Measurements from ENCODE around the gene ANXA3. TPM values are rescaled to one million over a fixed set of nuclear protein-coding genes. Genes with fewer than 3 reads are reported as not detected.

Gene ANXA3
- polyA plus RNA-seq, 1 donor from 2014 or later, result 0.39 TPM

GRCh38 chr4:78556665-78557064, 5.1 kb downstream of the ANXA3 start:
- Mint-ChIP-seq H3K4me3 (no peak overlapping the region), H3K9me3 (no peaks in the 10 kb centered on the region), H3K27me3 (peaks cover 5% of the 10 kb centered on the region), H3K36me3 (no peaks in the 10 kb centered on the region), H3K4me1 (peaks cover 0 to 5% (median 0%) of the 10 kb centered on the region in 3 donors), H3K27ac (no peak overlapping the region)

- Mint-ChIP-seq H3K4me1 (no peaks in the 10 kb centered on the region), H3K27me3 (peaks cover 9% of the 10 kb centered on the region), H3K27ac (no peak overlapping the region), H3K36me3 (no peaks in the 10 kb centered on the region), H3K9me3 (no peaks in the 10 kb centered on the region), H3K4me3 (no peak overlapping the region)
Observed at GRCh38 chr4:78557841-78558240, 6.3 kb downstream of the ANXA3 start.

DNA sequence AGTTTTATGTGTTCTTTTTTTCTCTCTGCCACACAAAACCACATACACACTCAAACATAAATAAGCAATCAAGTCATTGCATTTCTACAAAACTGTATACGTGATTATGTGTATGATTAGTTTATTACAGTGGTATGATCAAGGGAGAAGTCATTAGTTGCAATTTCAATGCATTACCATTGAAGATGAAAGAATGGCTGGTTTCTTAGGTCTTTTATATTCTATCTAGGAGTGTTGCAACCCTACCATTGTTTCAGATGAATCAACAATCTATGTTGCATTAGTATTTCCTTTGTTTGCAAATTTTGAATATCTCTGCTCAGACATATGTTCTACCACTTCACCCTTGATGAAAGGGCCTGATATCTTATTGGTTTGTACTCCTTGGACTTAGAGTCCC, 6.8 kb downstream of the ANXA3 start:
- Mint-ChIP-seq H3K4me3 (no peak overlapping the region), H3K27me3 (peaks cover 13% of the 10 kb centered on the region), H3K27ac (no peak overlapping the region)

GRCh38 chr4:78560296-78560963, 8.9 kb downstream of the ANXA3 start:
- peaks cover 12% of the 10 kb centered on the region for H3K27me3 Mint-ChIP-seq
- no peaks in the 10 kb centered on the region for H3K36me3 Mint-ChIP-seq
- no peaks in the 10 kb centered on the region for H3K4me1 Mint-ChIP-seq
- H3K4me3 Mint-ChIP-seq, result no peak overlapping the region
- no peak overlapping the region for H3K27ac Mint-ChIP-seq
- H3K9me3 Mint-ChIP-seq, result no peaks in the 10 kb centered on the region

More for the DNA sequence above, 6.8 kb downstream of the ANXA3 start:
- no peaks in the 10 kb centered on the region for H3K4me1 Mint-ChIP-seq
- no peaks in the 10 kb centered on the region for H3K36me3 Mint-ChIP-seq
- H3K9me3 Mint-ChIP-seq, result no peaks in the 10 kb centered on the region

DNA sequence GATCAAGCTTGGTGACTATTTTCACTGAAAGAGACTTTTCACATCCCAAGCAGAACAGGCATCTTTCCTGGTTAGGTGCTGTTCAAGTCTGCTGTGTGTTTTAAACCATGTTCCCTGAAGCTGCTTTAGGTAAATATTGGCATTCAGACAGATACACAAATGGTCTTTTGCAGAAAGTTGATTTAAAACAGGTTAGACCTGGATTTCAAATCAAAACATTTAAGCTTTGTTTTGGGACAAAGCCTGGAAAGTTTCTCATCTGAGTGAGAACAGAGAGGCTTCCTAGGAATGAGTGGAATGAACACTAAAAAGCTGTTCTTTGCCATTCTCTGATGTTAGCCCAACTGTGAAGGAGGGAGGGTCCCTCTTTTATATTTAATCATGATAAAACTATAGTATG, 10.1 kb downstream of the ANXA3 start:
- Mint-ChIP-seq H3K36me3 (no peaks in the 10 kb centered on the region), H3K27me3 (peaks cover 12% of the 10 kb centered on the region), H3K4me1 (no peaks in the 10 kb centered on the region), H3K27ac (no peak overlapping the region), H3K4me3 (no peak overlapping the region), H3K9me3 (no peaks in the 10 kb centered on the region)

DNA sequence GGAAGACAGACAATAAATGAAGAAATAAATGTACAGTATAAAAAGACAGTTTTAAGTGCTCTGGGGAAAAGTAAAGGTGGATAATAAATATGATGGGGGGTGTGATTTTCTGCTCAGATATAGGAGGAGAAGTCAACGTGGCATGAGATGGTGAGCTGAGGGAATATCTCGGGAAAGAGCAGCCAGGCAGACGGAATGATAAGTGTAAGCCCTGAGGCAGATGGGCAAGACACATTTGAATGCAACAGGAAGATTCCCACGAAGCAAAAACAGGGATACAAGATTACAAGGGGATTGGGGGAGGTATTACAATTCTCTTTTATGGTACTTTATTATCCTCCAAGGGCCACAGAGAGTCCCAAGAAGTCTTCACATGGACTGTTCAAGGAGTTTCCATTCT, 11.1 kb downstream of the ANXA3 start:
- Mint-ChIP-seq H3K9me3 (no peaks in the 10 kb centered on the region), H3K27me3 (peaks cover 12% of the 10 kb centered on the region), H3K36me3 (no peaks in the 10 kb centered on the region), H3K4me3 (no peak overlapping the region), H3K27ac (no peak overlapping the region), H3K4me1 (peaks cover 0 to 2% (median 0%) of the 10 kb centered on the region in 3 donors)

DNA sequence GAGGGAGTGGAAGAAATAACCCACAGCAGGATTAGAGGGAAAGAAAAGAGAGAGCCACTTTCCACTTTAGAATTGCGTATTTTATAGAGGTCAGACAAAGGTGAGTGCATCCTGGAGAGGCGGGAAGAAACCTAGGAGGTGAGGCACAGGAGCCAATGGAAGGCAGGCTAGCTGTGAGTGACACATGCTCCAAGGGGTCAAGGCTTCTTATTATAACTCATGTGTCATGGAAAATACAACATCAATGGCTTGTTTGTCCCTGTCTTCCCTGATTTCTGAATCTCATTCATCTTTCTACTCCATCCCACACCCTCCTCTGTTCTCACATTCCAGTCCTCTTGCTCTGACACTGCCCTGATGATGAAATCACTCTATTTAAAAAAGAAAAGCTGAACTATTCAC, 14.4 kb downstream of the ANXA3 start:
- no peak overlapping the region for H3K27ac Mint-ChIP-seq
- H3K36me3 Mint-ChIP-seq, result no peaks in the 10 kb centered on the region
- peaks cover 12% of the 10 kb centered on the region for H3K27me3 Mint-ChIP-seq
- no peaks in the 10 kb centered on the region for H3K9me3 Mint-ChIP-seq
- no peak overlapping the region for H3K4me3 Mint-ChIP-seq
- peaks cover 0 to 2% (median 0%) of the 10 kb centered on the region in 3 donors for H3K4me1 Mint-ChIP-seq

DNA sequence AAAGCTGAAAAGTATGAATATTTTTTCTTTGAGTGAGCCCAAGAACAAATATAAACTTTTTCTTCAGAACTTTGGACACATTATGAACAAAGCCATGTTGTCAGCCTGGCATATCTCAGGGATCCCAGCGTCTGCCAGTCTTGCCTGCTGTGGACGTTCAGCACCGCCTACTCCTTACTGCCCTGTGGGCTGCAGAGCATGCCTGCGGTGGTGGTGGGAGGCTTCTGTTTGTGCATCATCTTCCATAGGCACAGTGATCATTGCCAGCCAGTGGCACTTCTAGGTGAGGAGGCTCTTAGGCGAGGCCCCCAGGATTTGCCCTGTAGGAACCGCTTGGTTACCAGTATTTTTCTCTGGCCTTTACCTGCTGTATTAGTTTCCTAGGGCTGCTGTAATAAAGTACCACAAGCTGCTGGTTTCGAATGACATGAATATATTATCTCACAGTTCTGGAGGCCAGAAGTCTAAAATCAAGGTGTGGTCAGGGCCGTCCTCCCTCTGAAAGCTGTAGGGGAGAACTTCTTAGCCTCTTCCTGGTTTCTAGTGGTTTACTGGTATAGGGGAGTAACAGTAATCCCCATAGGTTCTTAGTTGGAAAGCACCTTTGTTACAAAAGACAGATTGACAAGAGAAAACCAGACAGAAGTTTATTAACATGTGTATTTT, 15.4 kb downstream of the ANXA3 start:
- Mint-ChIP-seq H3K27ac (no peak overlapping the region), H3K36me3 (no peaks in the 10 kb centered on the region), H3K27me3 (peaks cover 12% of the 10 kb centered on the region), H3K4me1 (peaks cover 0 to 2% (median 0%) of the 10 kb centered on the region in 3 donors), H3K4me3 (no peak overlapping the region), H3K9me3 (no peaks in the 10 kb centered on the region)

DNA sequence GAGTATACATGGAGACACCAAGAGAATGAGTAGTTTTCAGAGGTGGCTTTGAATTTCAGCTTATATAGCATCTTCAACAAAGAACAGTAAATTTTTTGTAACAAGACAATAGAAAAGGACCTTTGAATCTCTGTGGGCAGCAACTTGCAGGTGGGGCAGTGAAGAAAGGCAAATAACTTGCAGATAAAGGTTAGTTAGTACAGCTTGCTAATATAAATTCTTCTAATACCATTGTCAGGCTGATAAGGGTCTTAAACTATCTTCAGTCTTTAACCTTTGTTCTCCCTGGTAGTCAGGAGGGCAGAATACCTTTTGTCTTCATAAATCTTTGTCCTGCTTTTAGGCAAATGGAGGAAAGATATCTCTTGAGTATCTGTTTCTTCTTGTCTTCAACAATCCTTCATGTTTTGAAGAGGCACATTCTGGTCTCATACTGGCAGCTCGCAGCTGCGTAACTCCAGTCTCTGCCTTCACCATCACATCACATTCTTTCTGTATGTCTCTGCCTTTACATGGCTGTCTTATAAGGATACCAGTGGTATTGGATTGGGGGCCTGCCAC, 16.0 kb downstream of the ANXA3 start:
- Mint-ChIP-seq H3K36me3 (no peaks in the 10 kb centered on the region), H3K4me1 (peaks cover 0 to 2% (median 0%) of the 10 kb centered on the region in 3 donors), H3K27ac (no peak overlapping the region), H3K4me3 (no peak overlapping the region), H3K9me3 (no peaks in the 10 kb centered on the region), H3K27me3 (peaks cover 10% of the 10 kb centered on the region)

GRCh38 chr4:78568640-78569305, 17.2 kb downstream of the ANXA3 start:
- Mint-ChIP-seq H3K27me3 (peaks cover 7% of the 10 kb centered on the region), H3K4me1 (peaks cover 0 to 2% (median 0%) of the 10 kb centered on the region in 3 donors), H3K36me3 (no peaks in the 10 kb centered on the region), H3K9me3 (no peaks in the 10 kb centered on the region), H3K27ac (no peak overlapping the region), H3K4me3 (no peak overlapping the region)

GRCh38 chr4:78569306-78569821, 17.8 kb downstream of the ANXA3 start:
- Mint-ChIP-seq H3K9me3 (no peaks in the 10 kb centered on the region), H3K4me3 (no peak overlapping the region), H3K4me1 (peaks cover 0 to 2% (median 0%) of the 10 kb centered on the region in 3 donors), H3K27ac (no peak overlapping the region), H3K27me3 (peaks cover 6% of the 10 kb centered on the region), H3K36me3 (no peaks in the 10 kb centered on the region)

GRCh38 chr4:78570117-78570516, 18.5 kb downstream of the ANXA3 start:
- Mint-ChIP-seq H3K9me3 (peaks cover 0 to 3% (median 0%) of the 10 kb centered on the region in 3 donors), H3K36me3 (no peaks in the 10 kb centered on the region), H3K27me3 (peaks cover 4% of the 10 kb centered on the region), H3K4me1 (peaks cover 0 to 2% (median 0%) of the 10 kb centered on the region in 3 donors), H3K27ac (no peak overlapping the region), H3K4me3 (no peak overlapping the region)

DNA sequence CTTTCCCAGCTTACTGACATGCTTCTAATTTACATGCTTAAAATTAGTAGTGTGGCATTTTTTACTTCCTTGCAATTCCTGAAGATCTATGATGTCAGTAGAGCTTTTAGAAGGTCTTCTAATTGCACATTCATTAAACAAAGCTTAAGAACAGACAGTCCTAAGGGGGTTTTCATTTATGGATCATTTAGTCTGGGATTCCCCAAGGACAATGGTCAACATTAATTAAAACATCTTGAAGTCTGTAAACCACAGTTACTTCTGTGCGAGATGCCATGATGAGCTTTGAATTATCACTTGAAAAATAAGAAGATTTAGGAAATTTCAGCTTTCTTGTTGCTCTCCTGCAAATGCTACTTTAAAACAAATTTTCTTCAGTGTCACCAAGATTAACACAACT, 20.2 kb downstream of the ANXA3 start:
- Mint-ChIP-seq H3K27ac (no peak overlapping the region), H3K27me3 (peaks cover 3% of the 10 kb centered on the region), H3K4me1 (peaks cover 0 to 2% (median 0%) of the 10 kb centered on the region in 3 donors), H3K36me3 (no peaks in the 10 kb centered on the region), H3K9me3 (peaks cover 0 to 3% (median 1%) of the 10 kb centered on the region in 3 donors), H3K4me3 (no peak overlapping the region)

DNA sequence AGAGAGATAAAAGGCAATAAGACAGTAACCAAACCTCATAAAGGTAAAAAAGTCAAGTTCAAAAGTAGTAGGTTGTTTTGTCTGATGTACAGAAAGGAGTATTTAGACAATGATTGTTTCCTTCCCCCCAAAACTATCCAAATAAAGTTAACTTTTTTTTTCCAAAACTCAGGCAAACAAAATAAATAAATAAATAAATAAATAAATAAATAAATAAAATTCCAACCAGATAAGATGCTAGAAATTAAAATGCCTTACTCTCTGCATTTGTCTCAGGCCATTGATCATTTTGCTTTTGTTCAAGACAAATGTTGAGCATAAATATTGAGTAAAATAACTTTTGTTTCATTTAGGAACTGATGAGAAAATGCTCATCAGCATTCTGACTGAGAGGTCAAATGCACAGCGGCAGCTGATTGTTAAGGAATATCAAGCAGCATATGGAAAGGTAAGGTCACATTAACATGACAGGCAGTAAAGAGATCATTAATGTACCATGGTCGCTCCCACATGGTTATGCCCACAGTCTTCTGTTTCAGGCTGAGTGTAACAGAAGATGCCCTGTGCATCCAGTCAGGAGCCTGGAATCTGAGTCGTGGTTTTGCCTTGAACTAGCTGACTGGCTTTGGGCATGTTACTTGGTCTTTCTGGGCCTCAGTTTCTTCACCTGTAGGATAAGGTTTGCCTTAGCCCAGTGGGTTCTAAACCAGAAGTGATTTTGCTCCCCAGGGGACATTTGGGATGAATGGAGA, 27.3 kb downstream of the ANXA3 start:
- peaks cover 0 to 1% (median 0%) of the 10 kb centered on the region in 3 donors for H3K4me1 Mint-ChIP-seq

More for the DNA sequence above, 27.3 kb downstream of the ANXA3 start:
- Mint-ChIP-seq H3K27ac (no peak overlapping the region), H3K4me3 (no peak overlapping the region), H3K9me3 (peaks cover 0 to 3% (median 1%) of the 10 kb centered on the region in 3 donors), H3K36me3 (no peaks in the 10 kb centered on the region), H3K27me3 (no peaks in the 10 kb centered on the region)

All from IgD-negative memory B cell (primary cell).